Measurements from ENCODE around the gene PPY.

DNA sequence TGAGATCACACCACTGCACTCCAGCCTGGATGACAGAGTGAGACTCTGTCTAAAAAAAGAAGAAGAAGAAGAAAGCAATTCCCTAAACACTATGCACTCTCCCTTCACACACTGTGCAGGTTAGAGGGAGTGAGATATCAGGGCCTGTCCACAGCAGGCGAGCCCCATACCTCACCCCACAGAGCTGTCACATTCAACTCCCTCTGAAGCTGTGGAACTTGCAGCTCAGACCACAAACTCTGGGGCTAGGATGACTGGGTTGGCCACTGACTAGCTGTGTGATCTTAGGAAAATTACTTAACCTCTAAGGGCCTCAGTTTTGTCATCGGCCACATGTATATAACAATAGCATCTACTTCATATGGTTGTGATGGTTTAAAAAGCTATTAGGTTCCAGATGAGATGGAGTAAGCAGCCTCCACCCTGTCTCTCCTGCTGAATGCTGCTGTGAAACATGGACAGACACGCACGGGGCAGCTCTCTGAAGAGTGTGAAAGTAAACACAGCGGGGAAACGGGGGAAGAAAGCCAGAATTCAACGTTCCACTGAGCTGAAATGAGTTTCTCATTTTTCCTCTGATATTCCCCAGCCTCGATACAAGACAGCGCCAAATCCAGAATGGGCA is 25.1 kb upstream of the PPY start:
- TF ChIP-seq POLR2A (IDR thresholded peaks at IDR 0.05; ENCODE audit: low read length) (no peak), GATA1 (IDR thresholded peaks at IDR 0.05; ENCODE audit: low read depth, low read length) (no peak)

Measured in erythroblast (primary cell).